Ovary (tissue), 3 donors: ENCODE data around the gene PFKFB1.

Experiments used
- POLR2A ChIP-seq: fragments of 450-650 bp; IDR thresholded peaks from one replicate; pipeline ENCODE4 v1.6.1; 2017; ENCODE audit warnings: antibody characterized with exemption, mild to moderate bottlenecking, moderate library complexity
- TF ChIP-seq, protein P1 (sequence below), 3 donors: fragments of 450-650 bp in 2 of 3; fragments of 200-600 bp in 1 of 3; IDR thresholded peaks; one replicate each; pipeline versions ENCODE4 v1.5.1 to v1.8.0; 2016 to 2022; ENCODE audit warnings: antibody characterized with exemption in 3 of 3, mild to moderate bottlenecking in 1 of 3
- donor health status: DM: no; HTN: no; CAD: no.

DNA sequence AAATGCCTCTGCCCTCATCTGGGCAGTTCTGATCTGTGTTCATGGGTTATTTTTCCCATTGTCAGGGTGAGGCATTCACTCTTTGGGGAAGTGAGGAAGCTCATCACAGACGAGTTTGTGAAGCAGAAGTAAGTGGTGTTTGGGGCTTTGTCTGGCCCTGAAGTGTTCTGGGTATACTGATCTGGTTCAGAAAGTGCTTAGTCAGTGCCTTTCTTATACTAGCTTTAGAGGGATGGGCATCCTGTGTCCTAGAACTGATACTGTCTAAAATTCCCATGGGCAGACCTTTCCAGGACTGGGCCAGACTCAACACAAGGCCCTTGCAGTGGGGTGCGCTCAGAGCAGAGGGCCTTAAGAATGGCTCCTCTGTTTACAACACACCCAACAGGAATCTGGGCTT, 67.0 kb downstream of the PFKFB1 start:
- TF ChIP-seq, protein P1, sequence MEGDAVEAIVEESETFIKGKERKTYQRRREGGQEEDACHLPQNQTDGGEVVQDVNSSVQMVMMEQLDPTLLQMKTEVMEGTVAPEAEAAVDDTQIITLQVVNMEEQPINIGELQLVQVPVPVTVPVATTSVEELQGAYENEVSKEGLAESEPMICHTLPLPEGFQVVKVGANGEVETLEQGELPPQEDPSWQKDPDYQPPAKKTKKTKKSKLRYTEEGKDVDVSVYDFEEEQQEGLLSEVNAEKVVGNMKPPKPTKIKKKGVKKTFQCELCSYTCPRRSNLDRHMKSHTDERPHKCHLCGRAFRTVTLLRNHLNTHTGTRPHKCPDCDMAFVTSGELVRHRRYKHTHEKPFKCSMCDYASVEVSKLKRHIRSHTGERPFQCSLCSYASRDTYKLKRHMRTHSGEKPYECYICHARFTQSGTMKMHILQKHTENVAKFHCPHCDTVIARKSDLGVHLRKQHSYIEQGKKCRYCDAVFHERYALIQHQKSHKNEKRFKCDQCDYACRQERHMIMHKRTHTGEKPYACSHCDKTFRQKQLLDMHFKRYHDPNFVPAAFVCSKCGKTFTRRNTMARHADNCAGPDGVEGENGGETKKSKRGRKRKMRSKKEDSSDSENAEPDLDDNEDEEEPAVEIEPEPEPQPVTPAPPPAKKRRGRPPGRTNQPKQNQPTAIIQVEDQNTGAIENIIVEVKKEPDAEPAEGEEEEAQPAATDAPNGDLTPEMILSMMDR (IDR thresholded peaks at IDR 0.05): no peak
- no peak for TF ChIP-seq POLR2A
